GM13976 (cell line): Measurements from ENCODE around the gene KLHDC7B.

ENCODE experiments used
- DNase-seq: peaks from one replicate; pipeline ENCODE4 v3.0.0; 2012; ENCODE audit warnings: low spot score
- CTCF ChIP-seq: IDR thresholded peaks from 2 replicates; pipeline ENCODE4 v1.5.1; 2012; ENCODE audit warnings: borderline replicate concordance, mild to moderate bottlenecking; ENCODE audit not compliant: insufficient read depth; ENCODE audit errors: extremely low read depth, missing control alignments, control extremely low read depth
- in situ Hi-C: fragments of 300-500 bp; cut with MboI; formaldehyde crosslinking; loops from one replicate; pipeline ENCODE4 v1.12.0; 2022; ENCODE audit warnings: low sequenced_read_pairs, mixed read lengths, inconsistent platforms; ENCODE audit not compliant: unreplicated experiment

Gene KLHDC7B

GRCh38 chr22:50570861-50571260 is 25.2 kb downstream of the KLHDC7B start:
- no peak for TF ChIP-seq CTCF
- in situ Hi-C loops: no loop called here
- no peak for DNase-seq

- no peak for TF ChIP-seq CTCF
- in situ Hi-C loops: no loop called here
- DNase-seq: peak; percentile 21
These were observed 25.8 kb downstream of the KLHDC7B start for GRCh38 chr22:50571264-50572175.

GRCh38 chr22:50572965-50573364 is 27.3 kb downstream of the KLHDC7B start:
- in situ Hi-C loops: no loop called here
- no peak for DNase-seq
- no peak for TF ChIP-seq CTCF

GRCh38 chr22:50573491-50574382 is 28.0 kb downstream of the KLHDC7B start:
- no peak for DNase-seq
- in situ Hi-C loops: no loop called here
- no peak for TF ChIP-seq CTCF

- TF ChIP-seq CTCF: no peak
- in situ Hi-C loops: no loop called here
- no peak for DNase-seq
These were observed 28.7 kb downstream of the KLHDC7B start for GRCh38 chr22:50574383-50574755.

GRCh38 chr22:50575426-50575941 is 29.8 kb downstream of the KLHDC7B start:
- DNase-seq: no peak
- no peak for TF ChIP-seq CTCF
- in situ Hi-C loops: no loop called here
